Heart right ventricle (tissue), 16 donors: ENCODE results near the gene USP40. TPM values are rescaled to one million over a fixed set of nuclear protein-coding genes. Genes with fewer than 3 reads are reported as not detected.

Experiments used
- ATAC-seq, 8 donors: fragments of 200-7000 bp; cut with Tn5 transposase; one replicate each; pipeline ENCODE4 v1.9.1; 2020; ENCODE audit warnings: mild to moderate bottlenecking in 8 of 8, moderate library complexity in 8 of 8, moderate number of reproducible peaks in 1 of 8
- DNase-seq, 2 donors: peaks; one replicate each; pipeline ENCODE4 v3.0.0-alpha.2; 2020
- H3K27ac ChIP-seq, 10 donors: fragments of 200-600 bp; sonication (generic) in 2 of 10; one replicate each; pipeline versions ENCODE4 v1.5.0 to v1.8.0; 2020 to 2022; ENCODE audit warnings: mild to moderate bottlenecking in 3 of 10
- H3K27me3 ChIP-seq, 7 donors: fragments of 200-600 bp; one replicate each; pipeline ENCODE4 v1.8.0; 2021 to 2022; ENCODE audit warnings: mild to moderate bottlenecking in 2 of 7
- H3K36me3 ChIP-seq, 9 donors: fragments of 200-600 bp; sonication (generic) in 1 of 9; one replicate each; pipeline versions ENCODE4 v1.5.0 to v1.8.0; 2020 to 2022; ENCODE audit warnings: mild to moderate bottlenecking in 2 of 9
- H3K4me1 ChIP-seq, 9 donors: fragments of 200-600 bp; sonication (generic) in 1 of 9; one replicate each; pipeline versions ENCODE4 v1.5.0 to v1.8.0; 2020 to 2022; ENCODE audit warnings: mild to moderate bottlenecking in 4 of 9
- H3K4me3 ChIP-seq, 10 donors: fragments of 200-600 bp; sonication (generic) in 2 of 10; one replicate each; pipeline versions ENCODE4 v1.5.0 to v1.8.0; 2020 to 2022; ENCODE audit warnings: mild to moderate bottlenecking in 7 of 10, moderate library complexity in 2 of 10
- H3K9me3 ChIP-seq, 11 donors: fragments of 200-600 bp in 10 of 11; sonication (generic) in 2 of 11; one replicate each; pipeline versions ENCODE4 v1.5.0 to v1.8.0; 2013 to 2022; ENCODE audit warnings: mild to moderate bottlenecking in 2 of 11, control low read depth in 1 of 11, moderate library complexity in 1 of 11
- CTCF ChIP-seq, 9 donors: fragments of 200-600 bp; sonication (generic) in 2 of 9; IDR thresholded peaks; one replicate each; pipeline versions ENCODE4 v1.5.0 to v1.8.0; 2021 to 2022; ENCODE audit warnings: antibody characterized with exemption in 9 of 9, mild to moderate bottlenecking in 5 of 9, moderate library complexity in 1 of 9
- WGBS, 2 donors: extraction: QIAGEN DNeasy Blood & Tissue Kit; methylation state at CpG; one replicate each; pipeline ENCODE4 v1.1.7; 2013; ENCODE audit warnings: inconsistent platforms in 1 of 2; 5-methylcytosine and 5-hydroxymethylcytosine counted together
- intact Hi-C, 10 donors: fragments of 100-400 bp; cut with DNase I; formaldehyde crosslinking; loops; one replicate each; pipeline versions ENCODE4 v1.11.1 to v1.14.2; 2022
- polyA plus RNA-seq, 2 donors: library from polyadenylated mRNA; stranded (reverse); fragments of 200-250 nt; gene quantifications; one replicate each; pipeline ENCODE4 v1.2.3, GENCODE V29; 2013
- total RNA-seq, 10 donors: library from RNA; stranded (reverse); fragmentation: NEBNext Ultra II Directional in 3 of 10; extraction: Animal tissue kit (Norgen Biotek cat#: 25700) in 3 of 10; gene quantifications; one replicate each; pipeline versions ENCODE4 v1.2.1 to v1.2.4, GENCODE V29; 2021 to 2023
- donor health status: Arrhythmogenic right ventricular cardiomyopathy.
- donor health status: ischemic (EF 13 %, LVEDD 7.1; RV severe dilation, severe dysfunction).
- donor health status: healthy with polysubstance abuse.
- donor health status: DM: no; HTN: yes; CAD: no.
- donor health status: DM: no; HTN: no; CAD: no.
- donor health status: ischemic (EF 25% LVEDD 6.9; RV normal size, moderate dysfunction).
- donor health status: ischemic (EF 25% LVEDD 5.7; RV mildly dilated, moderate dysfunction).
- donor health status: healthy.
- donor health status: DM: yes; HTN: yes; CAD: no.
- donor health status: Ischemic cardiomyopathy.
- donor health status: ischemic (EF 35%, LVEDD 5.7; RV mildly dilated, moderate dysfunction).
- donor health status: nonischemic (EF 11% LVEDD 7.7; RV severe dilation, severe dysfunction).
- donor health status: DM: yes; HTN: yes; CAD: no.
- donor health status: PGD.
- donor health status: ischemic (EF 29% LVEDD 5.4; RV normal size, mild dysfunction).
- donor health status: nonischemic (EF 23%, LVEDD 6.1; RV moderate dilation, normal function).

USP40 gene
- total and polyA plus RNA-seq, 12 donors: 9.1 to 32.8 (median 16.1) TPM

- Histone ChIP-seq H3K27ac (no peak overlapping the region), H3K9me3 (no peaks in the 10 kb centered on the region), H3K27me3 (no peaks in the 10 kb centered on the region), H3K36me3 (peaks cover 0 to 92% (median 52%) of the 10 kb centered on the region in 9 donors), H3K4me1 (no peaks in the 10 kb centered on the region), H3K4me3 (no peak overlapping the region)
- TF ChIP-seq CTCF (IDR thresholded peaks at IDR 0.05): no peak
- DNase-seq: no peak
- no peak for ATAC-seq
- intact Hi-C loops: no loop called here
- WGBS, 2 donors: 80 to 90% methylated on average over 10 of the region's 10 CpGs
Observed at GRCh38 chr2:233495503-233496496, 70.8 kb downstream of the USP40 start.

- Histone ChIP-seq H3K27ac (no peak overlapping the region), H3K4me1 (peaks cover 0 to 2% (median 0%) of the 10 kb centered on the region in 9 donors), H3K4me3 (no peak overlapping the region), H3K27me3 (no peaks in the 10 kb centered on the region), H3K36me3 (peaks cover 0 to 96% (median 56%) of the 10 kb centered on the region in 9 donors), H3K9me3 (no peaks in the 10 kb centered on the region)
- 96 to 97% methylated on average over 4 of the region's 4 CpGs for WGBS, 2 donors
- no peak for ATAC-seq
- DNase-seq: no peak
- intact Hi-C loops: no loop called here
- no peak for TF ChIP-seq CTCF (IDR thresholded peaks at IDR 0.05)
Observed at GRCh38 chr2:233492751-233493150, 73.8 kb downstream of the USP40 start.

GRCh38 chr2:233492078-233492477, 74.5 kb downstream of the USP40 start:
- DNase-seq (no peak), ATAC-seq (no peak)
- Histone ChIP-seq H3K27me3 (no peaks in the 10 kb centered on the region), H3K27ac (no peak overlapping the region), H3K4me1 (peaks cover 0 to 8% (median under 1%) of the 10 kb centered on the region in 9 donors), H3K36me3 (peaks cover 0 to 95% (median 56%) of the 10 kb centered on the region in 9 donors), H3K9me3 (no peaks in the 10 kb centered on the region), H3K4me3 (no peak overlapping the region)
- TF ChIP-seq CTCF (IDR thresholded peaks at IDR 0.05): no peak
- intact Hi-C loops: no loop called here
- WGBS, 2 donors: 96 to 99% methylated on average over 4 of the region's 4 CpGs

GRCh38 chr2:233491326-233491725, 75.3 kb downstream of the USP40 start:
- TF ChIP-seq CTCF (IDR thresholded peaks at IDR 0.05): no peak
- intact Hi-C loops: no loop called here
- Histone ChIP-seq H3K36me3 (peaks cover 0 to 95% (median 51%) of the 10 kb centered on the region in 9 donors), H3K4me1 (peaks cover 0 to 14% (median 8%) of the 10 kb centered on the region in 9 donors), H3K27me3 (no peaks in the 10 kb centered on the region), H3K9me3 (no peaks in the 10 kb centered on the region), H3K4me3 (no peak overlapping the region), H3K27ac (no peak overlapping the region)
- WGBS, 2 donors: 88 to 89% methylated on average over 3 of the region's 3 CpGs
- ATAC-seq: no peak
- no peak for DNase-seq
